ENCODE data around the gene MGAT4A.
"Not testable (repeated sequence)": the region's sequence is repeated elsewhere in the genome, so short reads cannot be mapped to it uniquely, and the experiment has no call there.

Gene MGAT4A

GRCh38 chr2:98598781-98599428 lies 132.0 kb downstream of the MGAT4A start:
- no peak for DNase-seq

- DNase-seq, result not testable (repeated sequence)
Observed at GRCh38 chr2:98594665-98595064, 136.3 kb downstream of the MGAT4A start.

GRCh38 chr2:98592565-98592964 lies 138.4 kb downstream of the MGAT4A start:
- DNase-seq, result no peak

- DNase-seq, result no peak
Observed at GRCh38 chr2:98589489-98589888, 141.4 kb downstream of the MGAT4A start.

- DNase-seq, result no peak
Observed at GRCh38 chr2:98588880-98589431, 142.0 kb downstream of the MGAT4A start.

GRCh38 chr2:98586551-98587140 lies 144.3 kb downstream of the MGAT4A start:
- no peak for DNase-seq

GRCh38 chr2:98585386-98585785 lies 145.5 kb downstream of the MGAT4A start:
- DNase-seq, result no peak

GRCh38 chr2:98583816-98584618 lies 146.9 kb downstream of the MGAT4A start:
- no peak for DNase-seq

GRCh38 chr2:98583276-98583675 lies 147.7 kb downstream of the MGAT4A start:
- no peak for DNase-seq

- DNase-seq, result no peak
Observed at GRCh38 chr2:98582523-98582922, 148.4 kb downstream of the MGAT4A start.

- DNase-seq, result no peak
Observed at GRCh38 chr2:98580656-98581284, 150.2 kb downstream of the MGAT4A start.

GRCh38 chr2:98579926-98580325 lies 151.0 kb downstream of the MGAT4A start:
- no peak for DNase-seq

GRCh38 chr2:98578231-98578630 lies 152.7 kb downstream of the MGAT4A start:
- DNase-seq, result no peak

- no peak for DNase-seq
Observed at GRCh38 chr2:98577313-98577712, 153.6 kb downstream of the MGAT4A start.

GRCh38 chr2:98576666-98577312 lies 154.1 kb downstream of the MGAT4A start:
- DNase-seq, result no peak

GRCh38 chr2:98573426-98573825 lies 157.5 kb downstream of the MGAT4A start:
- DNase-seq, result no peak

- no peak for DNase-seq
Observed at GRCh38 chr2:98572676-98573075, 158.3 kb downstream of the MGAT4A start.

GRCh38 chr2:98572211-98572610 lies 158.7 kb downstream of the MGAT4A start:
- no peak for DNase-seq

GRCh38 chr2:98571796-98572195 lies 159.1 kb downstream of the MGAT4A start:
- DNase-seq, result no peak

- DNase-seq, result no peak
Observed at GRCh38 chr2:98571121-98571701, 159.7 kb downstream of the MGAT4A start.

- DNase-seq, result no peak
Observed at GRCh38 chr2:98570356-98570755, 160.6 kb downstream of the MGAT4A start.

GRCh38 chr2:98569915-98570314 lies 161.0 kb downstream of the MGAT4A start:
- no peak for DNase-seq

All from hippocampal formation (tissue), 2 donors.